ENCODE results near the gene DPP9. TPM values are rescaled to one million over a fixed set of nuclear protein-coding genes. Genes with fewer than 3 reads are reported as not detected.

Gene DPP9
- total RNA-seq, 1 donor from 2014 or later: 127 TPM

GRCh38 chr19:4760285-4760650, 36.6 kb upstream of the DPP9 start:
- peak overlapping the region; percentile 55 for H3K4me3 ChIP-seq (ENCODE audit: low read depth, low read length)
- no peak for DNase-seq (ENCODE audit: low read depth)
- TF ChIP-seq CTCF (conservative IDR thresholded peaks at IDR 0.05; ENCODE audit: low read depth, low read length): no peak

- H3K4me3 ChIP-seq (ENCODE audit: low read depth, low read length): peak overlapping the region; percentile 55
- no peak for DNase-seq (ENCODE audit: low read depth)
- TF ChIP-seq CTCF (conservative IDR thresholded peaks at IDR 0.05; ENCODE audit: low read depth, low read length): no peak
These were observed 36.0 kb upstream of the DPP9 start for GRCh38 chr19:4759388-4760284.

GRCh38 chr19:4758659-4759058, 35.0 kb upstream of the DPP9 start:
- no peak overlapping the region for H3K4me3 ChIP-seq (ENCODE audit: low read depth, low read length)
- TF ChIP-seq CTCF (conservative IDR thresholded peaks at IDR 0.05; ENCODE audit: low read depth, low read length): no peak
- no peak for DNase-seq (ENCODE audit: low read depth)

GRCh38 chr19:4758082-4758481, 34.4 kb upstream of the DPP9 start:
- H3K4me3 ChIP-seq (ENCODE audit: low read depth, low read length): no peak overlapping the region
- no peak for TF ChIP-seq CTCF (conservative IDR thresholded peaks at IDR 0.05; ENCODE audit: low read depth, low read length)
- DNase-seq (ENCODE audit: low read depth): no peak

GRCh38 chr19:4755459-4755858, 31.8 kb upstream of the DPP9 start:
- no peak overlapping the region for H3K4me3 ChIP-seq (ENCODE audit: low read depth, low read length)
- no peak for DNase-seq (ENCODE audit: low read depth)
- TF ChIP-seq CTCF (conservative IDR thresholded peaks at IDR 0.05; ENCODE audit: low read depth, low read length): no peak

GRCh38 chr19:4754248-4754647, 30.6 kb upstream of the DPP9 start:
- no peak overlapping the region for H3K4me3 ChIP-seq (ENCODE audit: low read depth, low read length)
- TF ChIP-seq CTCF (conservative IDR thresholded peaks at IDR 0.05; ENCODE audit: low read depth, low read length): no peak
- no peak for DNase-seq (ENCODE audit: low read depth)

Measured in epithelial cell of proximal tubule (primary cell).